Panc1 (cell line): ENCODE results near the gene ADISSP.

ENCODE experiments used
- POLR2AphosphoS5 ChIP-seq: IDR thresholded peaks from 2 replicates; pipeline ENCODE4 v1.6.1; 2012; ENCODE audit warnings: mild to moderate bottlenecking, low read depth, low read length, moderate library complexity
- REST ChIP-seq, 2 experiments: IDR thresholded peaks; 2 replicates each; pipeline ENCODE4 v1.6.1; 2011 to 2012; ENCODE audit warnings: low read depth in 2 of 2, control low read depth in 1 of 2, low read length in 1 of 2, mild to moderate bottlenecking in 1 of 2, moderate library complexity in 1 of 2; ENCODE audit not compliant: insufficient read depth in 1 of 2
- TF ChIP-seq, protein P1 (sequence below): fragments of 450-650 bp; IDR thresholded peaks from 2 replicates; pipeline ENCODE4 v1.5.1; 2017; ENCODE audit warnings: mild to moderate bottlenecking

DNA sequence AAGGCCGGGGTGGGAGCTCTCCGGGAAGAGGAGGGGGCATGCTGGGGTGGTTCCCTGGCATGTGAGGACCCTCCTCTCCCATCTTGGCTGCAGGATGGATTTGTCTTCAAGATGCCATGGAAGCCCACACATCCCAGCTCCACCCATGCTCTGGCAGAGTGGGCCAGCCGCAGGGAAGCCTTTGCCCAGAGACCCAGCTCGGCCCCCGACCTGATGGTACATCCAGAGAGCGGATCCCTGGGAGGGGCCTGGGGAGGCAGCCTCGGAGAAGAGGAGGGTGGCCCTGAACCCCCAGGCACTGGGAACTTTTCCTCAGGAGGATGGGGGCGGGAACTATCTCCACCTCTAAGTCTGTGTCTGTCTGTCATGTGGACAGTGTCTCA, 33.3 kb upstream of the ADISSP start:
- TF ChIP-seq, protein P1, sequence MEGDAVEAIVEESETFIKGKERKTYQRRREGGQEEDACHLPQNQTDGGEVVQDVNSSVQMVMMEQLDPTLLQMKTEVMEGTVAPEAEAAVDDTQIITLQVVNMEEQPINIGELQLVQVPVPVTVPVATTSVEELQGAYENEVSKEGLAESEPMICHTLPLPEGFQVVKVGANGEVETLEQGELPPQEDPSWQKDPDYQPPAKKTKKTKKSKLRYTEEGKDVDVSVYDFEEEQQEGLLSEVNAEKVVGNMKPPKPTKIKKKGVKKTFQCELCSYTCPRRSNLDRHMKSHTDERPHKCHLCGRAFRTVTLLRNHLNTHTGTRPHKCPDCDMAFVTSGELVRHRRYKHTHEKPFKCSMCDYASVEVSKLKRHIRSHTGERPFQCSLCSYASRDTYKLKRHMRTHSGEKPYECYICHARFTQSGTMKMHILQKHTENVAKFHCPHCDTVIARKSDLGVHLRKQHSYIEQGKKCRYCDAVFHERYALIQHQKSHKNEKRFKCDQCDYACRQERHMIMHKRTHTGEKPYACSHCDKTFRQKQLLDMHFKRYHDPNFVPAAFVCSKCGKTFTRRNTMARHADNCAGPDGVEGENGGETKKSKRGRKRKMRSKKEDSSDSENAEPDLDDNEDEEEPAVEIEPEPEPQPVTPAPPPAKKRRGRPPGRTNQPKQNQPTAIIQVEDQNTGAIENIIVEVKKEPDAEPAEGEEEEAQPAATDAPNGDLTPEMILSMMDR, result no peak
- TF ChIP-seq POLR2AphosphoS5, result no peak
- no peak for TF ChIP-seq REST (IDR thresholded peaks at IDR 0.05; ENCODE audit: insufficient read depth in 1 of 2, low read depth in 2 of 2, low read length in 1 of 2)
